Measurements from ENCODE around the gene SEC14L3.

SEC14L3 gene

DNA sequence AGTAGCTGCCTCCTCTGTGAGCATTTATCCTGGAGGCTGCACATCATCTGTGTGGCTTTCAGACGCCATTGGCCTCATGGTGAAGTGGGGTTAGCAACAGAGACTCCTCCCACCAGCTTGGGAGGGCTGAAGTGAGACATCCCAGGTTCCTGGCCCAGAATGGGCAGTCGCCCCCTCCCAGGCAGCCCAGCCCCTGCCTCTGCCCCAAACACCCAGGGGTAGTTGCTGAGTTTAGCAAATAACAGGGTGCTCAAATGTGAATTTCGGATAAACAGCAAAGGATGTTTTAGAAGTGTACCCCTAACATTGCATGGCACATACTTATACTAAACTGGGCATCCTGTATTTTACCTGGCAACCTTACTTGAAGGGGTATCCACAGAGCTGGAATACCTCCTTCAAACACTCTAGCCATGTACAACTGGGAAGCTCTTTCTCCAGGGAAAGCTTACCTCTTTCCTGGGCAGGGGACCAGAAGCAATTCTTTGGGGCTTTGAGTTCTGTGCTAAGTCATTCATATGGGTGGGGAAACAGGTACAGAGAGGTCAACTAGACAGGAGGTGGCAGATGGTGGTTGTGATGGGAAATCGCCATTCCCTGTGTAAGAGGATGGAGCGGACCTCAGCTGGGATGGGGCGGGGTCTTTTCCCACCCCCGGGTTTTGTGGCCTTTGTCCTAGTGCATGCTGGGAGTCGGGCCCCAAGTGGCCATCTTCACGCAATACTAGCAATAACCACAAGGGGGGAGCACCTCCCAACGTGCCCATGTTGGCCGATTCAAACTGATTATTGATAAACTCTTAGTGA is 27.0 kb downstream of the SEC14L3 start:
- DNase-seq (ENCODE audit: low read depth in 2 of 2) = peak; percentile 54 to 56

DNA sequence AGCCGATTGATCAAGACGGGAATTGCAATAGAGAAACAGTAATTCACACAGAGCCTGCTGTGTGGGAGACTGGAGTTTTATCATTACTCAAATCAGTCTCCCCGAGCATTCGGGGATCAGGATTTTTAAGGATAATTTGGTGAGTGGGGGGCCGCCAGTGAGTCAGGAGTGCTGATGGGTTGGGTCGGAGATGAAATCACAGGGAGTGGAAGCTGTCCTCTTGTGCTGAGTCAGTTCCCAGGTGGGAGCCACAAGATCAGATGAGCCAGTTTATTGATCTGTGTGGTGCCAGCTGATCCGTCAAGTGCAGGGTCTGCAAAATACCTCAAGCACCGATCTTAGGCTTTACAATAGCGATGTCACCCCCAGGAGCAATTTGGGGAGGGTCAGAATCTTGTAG is 30.7 kb downstream of the SEC14L3 start:
- no peak for DNase-seq (ENCODE audit: low read depth in 2 of 2)

GRCh38 chr22:30439836-30440235 is 32.0 kb downstream of the SEC14L3 start:
- no peak for DNase-seq (ENCODE audit: low read depth in 2 of 2)

DNA sequence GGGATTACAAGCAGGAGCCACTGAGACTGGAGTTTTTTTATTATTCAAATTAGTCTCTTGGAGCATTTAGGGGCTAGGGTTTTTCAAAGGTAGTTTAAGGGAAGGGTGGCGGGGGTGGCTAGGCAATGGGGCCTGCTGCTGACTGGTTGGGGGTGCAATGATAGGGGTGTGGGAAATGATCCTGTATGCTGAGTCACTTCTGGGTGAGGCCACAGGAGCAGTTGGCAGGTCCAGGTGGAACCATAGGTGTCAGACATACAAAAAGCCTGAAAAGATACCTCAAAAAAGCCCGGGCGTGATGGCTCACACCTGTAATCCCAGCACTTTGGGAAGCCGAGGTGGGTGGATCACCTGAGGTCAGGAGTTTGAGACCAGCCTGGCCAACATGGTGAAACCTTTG is 32.6 kb downstream of the SEC14L3 start:
- no peak for DNase-seq (ENCODE audit: low read depth in 2 of 2)

DNA sequence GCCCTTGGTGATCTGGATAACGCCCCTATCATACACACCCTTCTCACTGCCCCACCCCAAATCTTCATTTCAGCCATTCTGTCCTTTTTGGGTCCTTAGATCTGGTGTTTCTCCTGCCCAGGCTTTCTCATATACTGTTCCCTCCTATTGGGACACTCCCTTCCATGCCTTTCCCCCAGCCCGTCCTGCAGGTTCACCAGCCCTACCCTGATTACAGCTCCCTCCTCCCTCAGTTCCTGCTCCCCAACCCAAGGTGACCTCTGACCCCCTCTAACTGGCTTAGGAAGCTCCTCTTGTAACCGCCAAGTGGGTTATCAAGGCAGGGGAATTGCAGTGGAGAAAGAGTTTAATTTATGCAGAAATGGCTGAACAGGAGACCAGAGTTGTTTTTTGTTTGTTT is 33.3 kb downstream of the SEC14L3 start:
- no peak for DNase-seq (ENCODE audit: low read depth in 2 of 2)

DNA sequence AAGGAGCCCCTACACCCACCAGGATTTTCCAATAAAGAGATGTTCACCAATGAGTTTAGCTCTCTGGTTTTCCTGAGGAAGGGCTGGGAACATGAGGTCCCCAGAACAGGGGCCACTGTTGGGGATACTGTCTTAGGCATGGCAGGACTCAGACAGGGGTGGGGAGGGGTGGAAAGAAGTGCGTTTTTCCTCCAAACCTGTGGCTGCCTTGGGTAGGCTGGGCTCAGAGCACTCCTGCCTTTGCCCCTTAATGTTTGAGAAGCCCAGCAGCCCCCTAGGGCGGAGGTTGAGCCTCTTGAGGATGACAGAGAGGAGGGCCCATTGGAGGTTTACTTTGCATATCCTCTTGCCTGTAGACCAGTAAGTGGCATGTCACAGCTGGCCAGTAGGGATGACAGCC is 35.6 kb downstream of the SEC14L3 start:
- no peak for DNase-seq (ENCODE audit: low read depth in 2 of 2)

DNA sequence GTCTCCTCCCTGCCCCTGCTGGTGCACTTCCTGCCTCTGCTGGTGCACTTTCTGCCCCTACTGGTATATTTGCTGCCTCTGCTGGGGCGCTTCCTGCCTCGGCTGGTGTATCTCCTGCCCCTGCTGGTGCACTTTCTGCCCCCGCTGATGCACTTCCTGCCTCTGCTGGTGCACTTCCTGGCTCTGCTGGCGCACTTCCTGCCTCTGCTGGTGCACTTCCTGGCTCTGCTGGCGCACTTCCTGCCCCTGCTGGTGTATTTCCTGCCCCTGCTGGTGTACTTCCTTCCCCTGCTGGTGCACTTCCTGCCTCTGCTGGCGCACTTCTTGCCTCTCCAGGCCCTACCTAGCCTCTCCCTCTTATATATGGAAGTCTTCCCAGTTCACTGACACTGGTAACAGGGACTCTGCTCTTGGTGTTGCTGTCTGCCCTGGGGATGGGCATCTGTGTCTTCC is 36.1 kb downstream of the SEC14L3 start:
- DNase-seq (ENCODE audit: low read depth in 2 of 2) = peak; percentile 46 to 67

GRCh38 chr22:30434843-30435242 is 37.0 kb downstream of the SEC14L3 start:
- no peak for DNase-seq (ENCODE audit: low read depth in 2 of 2)

DNA sequence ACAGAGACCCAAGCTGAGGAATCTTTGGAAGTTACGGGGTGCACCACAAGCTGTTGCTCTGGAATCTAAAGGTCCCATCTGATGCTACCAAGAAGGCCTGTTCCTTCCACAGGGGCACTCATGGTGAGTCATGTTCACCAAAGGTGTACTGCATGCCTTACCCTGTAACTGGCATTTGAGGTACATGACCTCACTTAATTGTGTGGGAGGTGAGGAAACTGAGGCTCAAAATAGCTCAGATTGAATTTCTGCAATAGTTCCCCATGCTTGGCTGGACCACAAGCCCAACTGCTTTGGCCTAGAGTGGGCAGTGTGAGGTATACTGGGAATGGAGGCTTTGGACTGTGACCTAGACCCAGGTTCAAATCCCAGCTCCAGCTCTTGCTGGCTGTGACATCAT is 38.0 kb downstream of the SEC14L3 start:
- no peak for DNase-seq (ENCODE audit: low read depth in 2 of 2)

GRCh38 chr22:30433227-30433626 is 38.6 kb downstream of the SEC14L3 start:
- DNase-seq (ENCODE audit: low read depth in 2 of 2) = no peak

DNA sequence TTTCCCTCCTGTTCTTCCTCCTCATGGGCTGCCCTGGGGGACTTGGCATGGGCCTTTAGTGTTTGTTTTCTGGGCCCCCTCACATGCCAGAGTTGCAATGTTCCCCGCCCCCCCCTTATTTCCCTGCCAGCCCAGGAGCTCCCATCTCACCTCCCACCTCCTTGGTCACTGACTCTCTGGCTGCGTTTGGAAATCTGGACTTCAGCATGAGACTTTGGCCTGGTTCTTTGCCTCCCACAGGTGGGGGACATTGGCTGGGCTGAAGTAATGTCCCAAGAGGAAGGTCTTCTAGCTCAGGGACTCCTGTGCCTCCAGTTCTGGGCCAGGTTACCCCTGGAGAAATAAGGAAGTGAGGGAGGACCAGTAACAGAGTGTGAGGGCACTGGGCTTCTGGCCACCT is 39.3 kb downstream of the SEC14L3 start:
- DNase-seq (ENCODE audit: low read depth in 2 of 2) = no peak

DNA sequence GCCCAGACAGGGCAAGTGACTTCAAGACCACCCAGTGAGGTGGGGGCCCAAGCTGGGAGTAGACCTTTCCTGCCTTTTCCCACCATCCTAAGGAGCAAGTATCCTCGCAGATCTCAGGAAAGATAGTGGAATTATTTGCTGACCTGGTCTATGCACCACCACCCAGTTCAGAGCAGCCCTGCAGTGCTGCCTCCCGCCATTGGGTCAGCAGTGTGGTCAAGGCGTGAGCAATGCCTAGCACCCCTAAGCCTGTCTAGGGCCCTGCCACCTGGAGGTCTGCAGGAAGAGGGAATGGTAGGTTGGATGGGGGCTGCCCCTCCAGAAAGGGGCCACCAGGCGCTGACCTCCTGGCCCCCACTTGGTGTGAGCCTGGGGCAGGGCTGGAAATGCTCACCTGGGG is 39.7 kb downstream of the SEC14L3 start:
- DNase-seq (ENCODE audit: low read depth in 2 of 2) = no peak

GRCh38 chr22:30430933-30431332 is 40.9 kb downstream of the SEC14L3 start:
- no peak for DNase-seq (ENCODE audit: low read depth in 2 of 2)

GRCh38 chr22:30429887-30430286 is 41.9 kb downstream of the SEC14L3 start:
- DNase-seq (ENCODE audit: low read depth in 2 of 2) = no peak

- no peak for DNase-seq (ENCODE audit: low read depth in 2 of 2)
Observed at GRCh38 chr22:30427871-30428270, 43.9 kb downstream of the SEC14L3 start.

DNA sequence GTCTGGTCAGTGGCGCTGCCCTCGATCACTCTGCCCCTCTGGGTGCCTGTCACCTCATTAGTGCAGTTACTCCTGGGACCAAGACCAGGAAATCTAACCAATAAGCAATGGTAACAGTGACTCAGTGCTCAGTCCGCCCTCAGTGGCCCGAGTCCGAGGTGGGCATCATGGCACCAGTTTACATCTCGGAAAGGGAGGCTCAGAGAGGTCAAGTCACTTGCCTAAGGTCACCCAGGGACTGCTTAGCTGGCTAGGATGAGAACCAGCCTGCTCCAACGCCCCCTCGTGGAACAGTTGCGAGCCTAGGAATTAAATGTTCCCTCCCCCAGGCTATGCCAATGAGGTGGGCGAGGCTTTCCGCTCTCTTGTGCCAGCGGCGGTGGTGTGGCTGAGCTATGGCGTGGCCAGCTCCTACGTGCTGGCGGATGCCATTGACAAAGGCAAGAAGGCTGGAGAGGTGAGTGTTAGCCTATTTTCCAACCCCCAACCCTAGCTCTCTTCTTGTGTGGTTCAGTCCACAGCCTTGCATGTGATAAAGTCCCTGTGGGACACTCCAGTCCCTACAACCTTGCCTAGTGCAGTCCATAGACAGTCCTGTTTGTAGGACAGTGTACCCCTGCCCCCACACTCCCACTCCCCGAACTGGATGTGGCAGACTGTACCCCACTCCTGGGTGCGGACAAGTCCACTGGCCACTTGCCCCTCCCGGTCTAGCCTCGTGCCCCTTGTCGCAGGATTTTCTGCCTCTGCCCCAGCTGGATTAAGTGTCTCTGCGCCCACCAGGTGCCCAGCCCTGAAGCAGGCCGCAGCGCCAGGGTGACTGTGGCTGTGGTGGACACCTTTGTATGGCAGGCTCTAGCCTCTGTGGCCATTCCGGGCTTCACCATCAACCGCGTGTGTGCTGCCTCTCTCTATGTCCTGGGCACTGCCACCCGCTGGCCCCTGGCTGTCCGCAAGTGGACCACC is 45.1 kb downstream of the SEC14L3 start:
- DNase-seq (ENCODE audit: low read depth in 2 of 2) = peak; percentile 86

DNA sequence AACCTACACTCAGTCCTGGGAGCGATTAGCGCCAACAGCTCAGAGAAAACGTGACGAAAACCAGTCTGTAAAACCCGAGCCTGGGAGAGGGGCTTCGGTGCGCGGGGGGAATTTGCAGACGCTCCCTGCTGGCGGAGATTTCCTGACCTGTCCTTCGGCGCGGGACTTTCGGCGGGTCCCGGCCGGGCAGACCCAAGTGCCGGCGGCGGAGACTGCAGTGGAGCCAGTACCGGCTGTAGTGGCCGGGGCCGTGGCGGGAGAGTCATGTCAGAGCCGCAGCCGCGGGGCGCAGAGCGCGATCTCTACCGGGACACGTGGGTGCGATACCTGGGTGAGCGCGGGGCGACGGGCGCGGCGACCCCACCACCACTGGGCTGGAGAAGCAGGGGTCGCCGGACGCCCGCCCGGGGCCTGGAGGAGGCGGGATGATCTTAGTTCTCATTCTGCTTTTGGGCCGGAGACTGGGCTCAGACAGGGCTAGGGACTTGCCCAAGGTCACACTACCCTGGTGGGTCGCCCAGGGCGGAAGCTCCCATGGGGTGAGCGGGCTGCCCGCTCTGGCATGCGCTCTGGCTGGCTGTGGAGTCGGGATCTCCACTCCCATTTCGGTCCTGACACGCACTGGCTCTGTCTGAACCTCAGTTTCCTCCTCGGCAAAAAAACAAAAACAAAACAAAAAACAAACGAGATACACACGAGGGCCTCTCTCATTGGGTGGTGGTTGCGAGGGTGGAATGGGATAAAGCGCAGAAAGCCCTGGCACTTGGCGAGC is 46.0 kb downstream of the SEC14L3 start, which contains the start of gene MTFP1:
MTFP1 (plus strand) TSS at position 153 of the 772 bp plus-strand sequence; CDS start at position 265, 112 bp downstream.
- peak; percentile 22 to 38 for DNase-seq (ENCODE audit: low read depth in 2 of 2)

DNA sequence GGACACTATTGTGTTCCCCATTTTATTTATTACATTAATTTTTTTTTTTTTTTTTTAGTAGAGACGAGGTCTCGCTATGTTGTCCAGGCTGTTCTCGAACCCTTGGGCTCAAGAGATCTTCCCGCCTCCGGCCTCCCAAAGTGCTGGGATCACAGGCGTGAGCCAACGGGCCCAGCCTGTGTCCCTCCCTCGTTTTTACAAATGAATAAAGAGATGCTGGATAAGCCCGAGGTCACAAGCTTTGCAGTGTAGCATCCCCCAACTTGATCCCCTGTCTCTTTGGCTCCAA is 46.5 kb downstream of the SEC14L3 start:
- no peak for DNase-seq (ENCODE audit: low read depth in 2 of 2)

GRCh38 chr22:30424534-30425326 is 47.1 kb downstream of the SEC14L3 start:
- DNase-seq (ENCODE audit: low read depth in 2 of 2) = no peak

DNA sequence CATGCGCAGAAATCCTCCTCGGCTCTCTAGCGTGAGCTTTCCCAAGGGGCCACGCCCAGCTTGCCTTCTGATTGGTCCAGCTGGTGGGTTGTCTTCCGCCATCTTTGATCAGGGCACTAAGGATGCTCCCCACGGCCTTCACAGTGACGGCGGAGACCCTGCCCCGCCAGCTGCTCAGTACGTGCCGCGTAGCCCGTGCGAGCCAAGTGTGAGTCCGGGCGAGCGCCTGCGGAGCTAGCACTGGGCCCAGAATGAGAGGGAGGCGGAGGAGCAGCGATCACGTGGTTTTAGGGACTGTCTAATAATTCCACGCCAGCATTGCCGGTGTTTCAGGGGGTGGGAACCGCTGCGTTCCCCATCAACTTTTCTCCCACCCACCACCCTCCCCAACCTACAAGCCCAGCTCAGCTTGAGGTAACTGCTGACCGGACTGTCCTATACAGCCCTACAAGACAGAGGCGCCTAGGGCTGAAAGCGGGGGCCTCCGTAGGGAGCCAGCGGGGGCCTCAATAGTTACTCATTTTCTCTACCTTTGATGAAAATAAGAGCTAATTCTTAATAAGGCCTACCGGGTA is 47.8 kb downstream of the SEC14L3 start:
- peak; percentile 94 to 98 for DNase-seq (ENCODE audit: low read depth in 2 of 2)
